Astrocyte of the spinal cord (primary cell): ENCODE results near the gene BMX.

ENCODE experiments used
- DNase-seq: peaks from one replicate; pipeline ENCODE4 v3.0.0; 2011; ENCODE audit warnings: low read depth, low spot score
- H3K4me3 ChIP-seq: 2 replicates; pipeline ENCODE4 v1.5.1; 2011; ENCODE audit warnings: low read depth, mild to moderate bottlenecking, low read length, moderate library complexity
- in situ Hi-C: cut with HindIII; loops from 2 replicates; pipeline ENCODE4 v1.10.0; 2017; ENCODE audit warnings: low sequenced_read_pairs
- TF ChIP-seq, protein P1 (sequence below): IDR thresholded peaks from 2 replicates; pipeline ENCODE4 v1.5.1; 2012; ENCODE audit warnings: low read depth, mild to moderate bottlenecking, low read length, inconsistent platforms

Gene BMX

DNA sequence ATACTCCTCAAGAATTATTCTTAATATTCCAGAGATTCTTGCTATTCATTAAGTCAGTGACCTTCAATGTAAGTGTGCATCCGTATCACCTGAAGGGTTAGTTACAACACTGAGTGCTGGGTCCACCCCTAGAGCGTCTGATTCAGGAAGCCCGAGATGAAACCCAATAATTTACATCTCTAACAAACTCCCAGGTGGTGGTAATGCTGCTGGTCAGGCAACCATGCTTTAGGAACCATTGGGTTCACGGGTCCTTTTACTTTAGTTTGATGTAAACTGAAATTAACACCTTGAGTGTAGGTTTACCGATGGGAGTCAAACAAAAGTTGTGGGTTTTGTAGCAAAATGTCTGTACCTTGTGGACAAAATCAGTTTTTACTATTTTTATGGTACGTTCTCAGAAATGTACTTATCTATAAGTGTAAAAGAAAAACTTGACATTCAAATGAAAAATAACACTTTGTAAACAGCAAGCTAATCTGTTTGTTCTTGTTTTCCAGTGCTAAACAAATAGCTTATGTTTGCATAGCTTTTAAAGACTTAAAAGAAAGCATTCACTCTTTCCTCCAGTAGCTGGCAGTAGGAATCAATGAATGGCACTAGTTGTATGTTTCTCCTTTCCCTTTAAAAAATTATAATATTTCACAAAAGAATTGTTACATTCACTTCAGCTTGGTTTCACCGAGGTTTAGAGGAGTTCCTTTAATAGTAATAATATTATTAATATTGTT, 67.4 kb downstream of the BMX start:
- no peak for DNase-seq
- TF ChIP-seq, protein P1, sequence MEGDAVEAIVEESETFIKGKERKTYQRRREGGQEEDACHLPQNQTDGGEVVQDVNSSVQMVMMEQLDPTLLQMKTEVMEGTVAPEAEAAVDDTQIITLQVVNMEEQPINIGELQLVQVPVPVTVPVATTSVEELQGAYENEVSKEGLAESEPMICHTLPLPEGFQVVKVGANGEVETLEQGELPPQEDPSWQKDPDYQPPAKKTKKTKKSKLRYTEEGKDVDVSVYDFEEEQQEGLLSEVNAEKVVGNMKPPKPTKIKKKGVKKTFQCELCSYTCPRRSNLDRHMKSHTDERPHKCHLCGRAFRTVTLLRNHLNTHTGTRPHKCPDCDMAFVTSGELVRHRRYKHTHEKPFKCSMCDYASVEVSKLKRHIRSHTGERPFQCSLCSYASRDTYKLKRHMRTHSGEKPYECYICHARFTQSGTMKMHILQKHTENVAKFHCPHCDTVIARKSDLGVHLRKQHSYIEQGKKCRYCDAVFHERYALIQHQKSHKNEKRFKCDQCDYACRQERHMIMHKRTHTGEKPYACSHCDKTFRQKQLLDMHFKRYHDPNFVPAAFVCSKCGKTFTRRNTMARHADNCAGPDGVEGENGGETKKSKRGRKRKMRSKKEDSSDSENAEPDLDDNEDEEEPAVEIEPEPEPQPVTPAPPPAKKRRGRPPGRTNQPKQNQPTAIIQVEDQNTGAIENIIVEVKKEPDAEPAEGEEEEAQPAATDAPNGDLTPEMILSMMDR, result peak; percentile 24
- in situ Hi-C loops, result no loop called here
- H3K4me3 ChIP-seq, result no peak overlapping the region

DNA sequence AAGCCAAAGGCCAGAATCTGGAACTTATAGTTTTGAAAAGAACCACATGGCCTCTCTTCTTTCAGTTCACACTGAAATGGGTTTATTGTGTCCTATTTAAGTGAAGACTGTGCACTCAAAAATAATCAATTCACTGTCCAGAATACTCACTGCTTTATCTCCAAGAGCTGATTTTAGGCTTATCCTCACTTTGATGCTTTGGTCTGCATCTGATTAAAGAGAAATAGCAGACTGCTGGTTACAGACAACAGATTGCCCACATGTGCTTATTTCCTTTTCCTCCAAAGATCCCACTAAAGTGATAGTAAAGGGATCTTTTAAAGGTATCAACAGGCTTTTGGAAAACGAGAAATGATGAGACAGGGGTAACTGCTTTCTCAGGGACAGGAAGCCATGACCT, 69.5 kb downstream of the BMX start:
- TF ChIP-seq, protein P1, result no peak
- in situ Hi-C loops, result no loop called here
- no peak overlapping the region for H3K4me3 ChIP-seq
- DNase-seq, result no peak

DNA sequence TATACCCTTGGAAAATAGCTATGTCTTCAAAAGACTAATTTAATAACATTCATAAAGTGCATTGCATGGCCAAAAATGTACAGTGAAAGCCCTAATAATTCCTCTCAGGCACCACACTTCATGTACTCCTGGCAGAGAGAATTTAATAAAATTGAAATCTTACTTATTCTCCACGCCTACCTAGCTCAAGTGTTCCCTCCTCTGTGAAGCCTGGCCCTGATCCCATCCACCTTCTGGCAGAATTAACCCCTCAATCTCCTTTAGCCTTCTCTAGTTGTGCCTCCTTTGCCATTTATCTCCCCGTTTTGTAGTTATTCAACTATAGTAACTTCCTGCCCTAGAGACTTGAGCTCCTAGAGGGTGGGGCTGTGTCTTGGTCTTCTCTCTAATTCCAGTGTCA, 73.4 kb downstream of the BMX start:
- TF ChIP-seq, protein P1, result no peak
- no peak overlapping the region for H3K4me3 ChIP-seq
- no peak for DNase-seq
- in situ Hi-C loops, result no loop called here

DNA sequence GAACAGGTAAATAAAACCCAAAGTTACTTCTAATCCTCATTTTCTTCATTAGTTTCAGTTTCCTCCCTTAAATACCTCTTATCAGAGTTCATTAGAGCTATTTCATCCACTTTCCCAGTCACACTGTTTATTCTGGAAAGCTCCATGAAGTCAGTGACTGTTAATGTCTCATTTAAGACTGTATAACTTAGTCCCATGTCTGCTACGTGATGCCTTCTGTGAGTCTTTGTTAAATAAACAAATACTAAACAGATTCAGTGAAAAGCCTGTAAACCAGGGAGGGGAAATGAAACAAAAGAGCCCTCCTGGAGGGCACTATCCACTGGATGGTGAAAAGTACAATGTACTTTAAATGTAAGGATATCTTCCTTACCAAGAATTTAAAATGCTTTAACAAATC, 75.4 kb downstream of the BMX start:
- in situ Hi-C loops, result no loop called here
- no peak overlapping the region for H3K4me3 ChIP-seq
- TF ChIP-seq, protein P1, result no peak
- DNase-seq, result peak; percentile 7

DNA sequence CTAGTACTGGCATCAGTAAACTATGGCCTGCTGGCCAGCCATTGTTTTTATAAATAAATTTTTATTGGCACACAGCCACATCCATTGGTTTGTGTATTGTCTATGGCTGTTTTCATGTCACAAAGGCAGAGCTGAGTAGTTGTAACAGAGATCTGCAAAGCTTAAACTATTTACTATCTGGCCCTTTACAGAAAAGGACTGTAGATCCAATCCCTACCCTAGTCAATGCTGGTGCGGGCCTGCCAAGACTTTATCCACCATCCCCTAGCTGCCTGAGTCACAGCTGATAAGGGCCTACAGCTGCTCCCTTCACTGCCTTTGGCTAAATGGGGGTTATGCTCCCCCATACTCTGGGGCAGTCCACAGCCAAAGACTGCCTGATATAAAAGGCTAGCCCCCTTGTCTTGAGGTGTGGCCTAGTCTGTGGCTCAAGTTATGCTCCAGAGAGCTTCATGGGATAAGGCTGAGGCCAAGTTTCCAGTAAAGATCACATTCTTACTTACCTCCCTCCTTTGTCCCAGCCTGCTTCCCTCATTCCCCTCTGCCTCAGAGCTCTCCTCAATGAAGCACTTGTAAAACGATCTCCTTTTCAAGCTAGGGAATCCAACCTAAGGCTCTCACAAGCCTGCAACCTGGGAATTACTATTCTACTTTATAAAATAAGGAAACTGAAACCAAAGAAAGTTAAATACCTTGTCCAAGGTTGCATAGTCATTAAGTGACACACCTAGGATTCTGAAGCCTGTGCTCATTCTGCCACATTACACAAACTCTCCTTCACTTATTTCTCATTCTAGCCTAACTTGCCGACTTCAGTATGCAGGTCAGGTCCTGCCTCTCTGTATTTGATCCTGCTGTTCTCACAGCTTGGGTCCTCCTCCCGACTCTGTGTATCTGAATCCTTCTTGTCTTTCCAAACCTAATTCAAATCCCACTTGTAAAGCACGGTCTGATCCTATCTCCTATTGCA, 79.5 kb downstream of the BMX start:
- DNase-seq, result peak; percentile 14
- in situ Hi-C loops, result no loop called here
- TF ChIP-seq, protein P1, result no peak
- H3K4me3 ChIP-seq, result no peak overlapping the region

DNA sequence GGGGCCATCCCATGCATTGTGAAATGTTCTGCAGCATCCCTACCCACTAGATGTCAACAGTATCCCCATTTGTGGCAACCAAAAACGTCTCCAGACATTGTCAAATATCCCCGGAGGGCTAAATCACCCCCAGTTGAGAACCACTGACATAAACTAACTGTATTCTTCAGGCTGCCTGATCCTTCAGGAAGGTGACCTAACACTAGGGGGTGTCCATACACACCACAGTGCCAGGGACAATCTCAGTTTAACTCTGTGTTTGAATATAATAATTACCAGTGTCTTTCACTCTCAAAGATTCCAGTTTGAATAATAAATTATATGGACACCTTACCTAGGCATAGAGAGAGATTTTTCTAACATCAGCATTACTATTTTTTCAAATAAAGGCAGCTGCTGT, 93.8 kb downstream of the BMX start:
- in situ Hi-C loops, result no loop called here
- DNase-seq, result no peak
- TF ChIP-seq, protein P1, result peak; percentile 3
- no peak overlapping the region for H3K4me3 ChIP-seq
